Muscle of leg (tissue), 11 donors: ENCODE measurements around the gene PPM1K. TPM values are rescaled to one million over a fixed set of nuclear protein-coding genes. Genes with fewer than 3 reads are reported as not detected.
A peak's percentile ranks its signal among the peaks of the same experiment; 100 is the strongest.

Experiments
- DNase-seq: peaks from one replicate; pipeline ENCODE4 v3.0.0; 2013
- H3K27ac ChIP-seq: one replicate; pipeline ENCODE4 v1.5.1; 2013; ENCODE audit warnings: mild to moderate bottlenecking, low read length, control low read depth
- H3K27me3 ChIP-seq: one replicate; pipeline ENCODE4 v1.6.1; 2013; ENCODE audit warnings: low read length; ENCODE audit not compliant: control insufficient read depth, insufficient read depth
- H3K36me3 ChIP-seq: one replicate; pipeline ENCODE4 v1.6.1; 2013; ENCODE audit warnings: low read length; ENCODE audit not compliant: control insufficient read depth, insufficient read depth
- H3K4me1 ChIP-seq: one replicate; pipeline ENCODE4 v1.6.1; 2013; ENCODE audit warnings: low read length; ENCODE audit not compliant: control insufficient read depth, insufficient read depth
- H3K4me3 ChIP-seq: one replicate; pipeline ENCODE4 v1.5.1; 2013; ENCODE audit warnings: low read length, control low read depth
- H3K9me3 ChIP-seq: replicated peaks from 2 replicates; pipeline ENCODE4 v1.6.1; 2013; ENCODE audit warnings: low read depth, low read length; ENCODE audit not compliant: control insufficient read depth
- WGBS: methylation state at CpG from one replicate; pipeline ENCODE4 v1.1.5; 2013; ENCODE audit warnings: missing lambda C conversion rate; ENCODE audit not compliant: insufficient coverage; 5-methylcytosine and 5-hydroxymethylcytosine counted together
- polyA plus RNA-seq, 8 donors: library from polyadenylated mRNA; unstranded; fragments of 120-200 nt; gene quantifications; one replicate each; pipeline versions ENCODE4 v1.2.1 to v1.2.3, GENCODE V29; 2013; ENCODE audit warnings: inconsistent platforms in 1 of 8, low replicate concordance in 1 of 8; ENCODE audit not compliant: insufficient read length in 8 of 8, insufficient read depth in 1 of 8
- total RNA-seq: library from RNA; stranded (reverse); fragments of 120-200 nt; gene quantifications from one replicate; pipeline ENCODE4 v1.2.4, GENCODE V29; 2013

Gene PPM1K
- total and polyA plus RNA-seq, 9 donors = 10.9 to 22.5 (median 14.8) TPM

DNA sequence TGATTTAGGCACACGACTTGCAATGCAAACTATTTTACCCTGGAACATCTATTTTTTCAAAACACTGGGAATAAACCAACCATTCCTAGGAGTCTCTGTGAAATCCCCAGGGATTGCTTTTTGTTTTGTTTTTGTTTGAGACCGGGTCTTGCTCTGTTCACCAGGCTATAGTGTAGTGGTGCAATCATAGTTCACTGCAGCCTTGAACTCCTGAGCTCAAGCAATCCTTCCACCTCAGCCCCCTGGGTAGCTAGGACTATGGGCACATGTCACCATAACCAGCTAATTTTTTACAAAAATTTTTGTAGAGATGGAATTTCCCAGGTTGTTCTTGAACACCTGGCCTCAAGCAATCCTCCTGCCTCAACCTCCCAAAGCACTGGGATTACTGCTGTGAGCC is 37.8 kb downstream of the PPM1K start:
- Histone ChIP-seq H3K27ac (no peak overlapping the region), H3K27me3 (no peaks in the 10 kb centered on the region), H3K4me1 (peaks cover 3% of the 10 kb centered on the region), H3K9me3 (no peaks in the 10 kb centered on the region), H3K4me3 (no peak overlapping the region), H3K36me3 (no peaks in the 10 kb centered on the region)
- WGBS = no CpG with 5 or more reads among the region's 2 CpGs
- DNase-seq = no peak

- Histone ChIP-seq H3K4me3 (no peak overlapping the region), H3K36me3 (no peaks in the 10 kb centered on the region), H3K27ac (no peak overlapping the region), H3K27me3 (no peaks in the 10 kb centered on the region), H3K9me3 (no peaks in the 10 kb centered on the region), H3K4me1 (peaks cover 3% of the 10 kb centered on the region)
- 68% methylated on average over 9 of the region's 17 CpGs for WGBS
- DNase-seq = peak; percentile 30
Measured at GRCh38 chr4:88244816-88245579, 39.4 kb downstream of the PPM1K start.

DNA sequence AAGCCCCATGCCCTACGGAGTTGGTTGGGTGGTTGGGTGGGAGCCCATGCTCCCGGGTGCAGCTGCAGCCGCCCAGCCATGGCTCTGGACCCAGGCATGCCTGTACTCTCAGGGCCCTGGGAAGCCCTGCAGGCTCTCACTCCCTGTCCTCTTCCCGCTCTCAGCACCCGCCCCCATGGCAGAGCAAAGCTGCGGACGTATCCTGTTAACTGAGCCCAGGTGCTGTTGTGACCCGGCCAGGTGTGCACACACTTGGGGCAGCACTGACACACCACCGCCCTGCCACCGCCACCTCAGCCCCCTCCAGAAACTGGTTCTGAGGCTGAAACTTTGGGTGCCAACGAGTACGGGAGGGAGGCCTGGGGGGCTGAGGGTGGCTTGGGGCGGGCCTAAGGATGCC is 40.3 kb downstream of the PPM1K start:
- H3K27ac ChIP-seq = no peak overlapping the region
- 89% methylated on average over 9 of the region's 13 CpGs for WGBS
- no peak overlapping the region for H3K4me3 ChIP-seq

DNA sequence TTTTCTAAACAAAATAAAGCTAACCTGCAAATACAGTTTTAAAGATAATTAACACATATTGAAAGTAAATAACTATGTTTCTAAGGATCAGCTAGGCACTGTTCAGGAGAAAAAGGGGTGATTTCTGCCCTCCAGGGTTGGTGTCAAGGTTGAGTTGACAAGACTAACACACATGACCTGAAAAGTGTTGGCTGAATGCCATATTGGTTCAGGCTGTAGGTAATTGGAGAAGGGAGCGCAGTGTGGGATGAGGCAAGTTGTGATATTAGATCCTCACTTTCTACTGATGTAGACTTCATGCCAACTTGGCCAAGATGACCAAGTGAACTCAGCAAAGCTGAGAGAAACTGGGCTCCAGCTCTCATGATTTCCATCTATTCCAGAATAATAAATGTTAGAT is 42.2 kb downstream of the PPM1K start:
- Histone ChIP-seq H3K27me3 (no peaks in the 10 kb centered on the region), H3K36me3 (no peaks in the 10 kb centered on the region), H3K27ac (no peak overlapping the region), H3K4me1 (peaks cover 3% of the 10 kb centered on the region), H3K9me3 (no peaks in the 10 kb centered on the region), H3K4me3 (no peak overlapping the region)
- no CpG with 5 or more reads among the region's 1 CpG for WGBS
- peak; percentile 64 for DNase-seq

More for the DNA sequence above, 40.3 kb downstream of the PPM1K start:
- H3K27me3 ChIP-seq = no peaks in the 10 kb centered on the region
- no peak for DNase-seq
- H3K36me3 ChIP-seq = no peaks in the 10 kb centered on the region
- no peaks in the 10 kb centered on the region for H3K9me3 ChIP-seq
- peaks cover 3% of the 10 kb centered on the region for H3K4me1 ChIP-seq

- peaks cover 3% of the 10 kb centered on the region for H3K4me1 ChIP-seq
- no peak overlapping the region for H3K27ac ChIP-seq
- no peak overlapping the region for H3K4me3 ChIP-seq
- WGBS = 86% methylated on average over 1 of the region's 1 CpG
- DNase-seq = peak; percentile 39
- H3K36me3 ChIP-seq = no peaks in the 10 kb centered on the region
- no peaks in the 10 kb centered on the region for H3K27me3 ChIP-seq
- H3K9me3 ChIP-seq = no peaks in the 10 kb centered on the region
Measured at GRCh38 chr4:88240297-88240714, 44.1 kb downstream of the PPM1K start.

DNA sequence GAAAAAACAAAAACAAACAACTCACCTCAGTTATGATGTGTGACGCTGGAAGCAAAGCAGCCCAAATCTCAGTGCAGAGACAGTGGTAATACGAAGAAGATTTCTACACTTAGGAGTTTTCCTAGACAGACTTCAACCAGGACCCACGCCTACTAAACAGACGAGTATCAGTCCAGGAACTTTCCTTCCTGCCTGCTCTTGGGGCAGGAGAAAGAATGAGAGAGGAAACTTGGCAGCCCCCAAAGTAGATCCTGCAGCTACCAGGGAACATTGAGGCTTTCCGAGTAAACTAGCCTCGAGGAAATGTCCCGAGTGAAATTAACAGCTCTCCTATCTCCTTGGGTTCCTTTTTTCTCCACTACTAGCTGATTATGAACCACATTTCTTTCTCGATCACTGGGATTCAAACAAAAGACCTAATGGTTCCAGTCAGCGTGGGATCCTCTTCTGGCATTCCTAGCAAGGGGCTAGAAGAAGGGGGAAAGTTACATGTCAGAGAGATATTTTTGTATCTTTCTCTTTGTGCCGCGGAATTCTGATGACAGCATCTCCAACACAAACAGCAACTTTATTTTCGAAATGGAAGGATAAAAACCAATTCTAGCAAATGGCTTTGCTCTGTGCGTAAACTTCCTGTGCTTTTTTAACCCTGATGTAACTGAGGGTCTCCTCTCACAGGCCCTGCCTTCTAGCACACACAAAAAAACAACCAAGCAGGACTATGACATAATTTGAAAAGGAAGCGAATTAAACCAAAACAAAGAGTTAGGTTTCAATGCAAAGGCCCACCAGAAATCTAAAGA is 53.2 kb downstream of the PPM1K start:
- peaks cover 7% of the 10 kb centered on the region for H3K4me1 ChIP-seq
- WGBS = 40% methylated on average over 6 of the region's 14 CpGs
- no peaks in the 10 kb centered on the region for H3K27me3 ChIP-seq
- peak; percentile 90 for DNase-seq
- H3K27ac ChIP-seq = peak overlapping the region; percentile 96
- no peaks in the 10 kb centered on the region for H3K9me3 ChIP-seq
- no peaks in the 10 kb centered on the region for H3K36me3 ChIP-seq
- peak overlapping the region; percentile 35 for H3K4me3 ChIP-seq

DNA sequence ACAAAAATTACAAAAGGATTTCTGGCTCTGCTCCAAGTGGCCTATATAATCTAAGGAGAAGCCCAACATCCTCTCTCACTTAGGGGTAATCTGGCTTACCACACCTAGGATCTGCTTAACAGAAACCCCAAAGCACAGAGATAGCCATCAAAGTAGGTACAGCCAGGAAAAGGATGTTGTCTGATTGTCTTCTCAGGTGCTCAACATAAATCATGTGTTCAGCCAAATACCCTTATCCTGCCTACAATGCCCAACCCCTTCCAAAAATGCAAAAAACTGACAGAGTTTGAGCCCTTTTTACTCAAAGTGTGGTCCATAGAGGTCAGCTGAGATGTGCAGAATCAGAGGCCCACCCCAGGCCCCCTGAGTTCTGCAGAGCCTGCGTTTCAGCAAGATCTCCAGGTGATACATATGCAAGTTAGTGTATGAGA is 53.9 kb downstream of the PPM1K start:
- H3K27ac ChIP-seq = peak overlapping the region; percentile 96
- DNase-seq = no peak
- peaks cover 7% of the 10 kb centered on the region for H3K4me1 ChIP-seq
- H3K4me3 ChIP-seq = peak overlapping the region; percentile 35
- H3K36me3 ChIP-seq = no peaks in the 10 kb centered on the region
- H3K27me3 ChIP-seq = no peaks in the 10 kb centered on the region
- no peaks in the 10 kb centered on the region for H3K9me3 ChIP-seq
- WGBS = no CpG with 5 or more reads among the region's 1 CpG

GRCh38 chr4:88227734-88228133 is 56.6 kb downstream of the PPM1K start:
- Histone ChIP-seq H3K4me3 (no peak overlapping the region), H3K4me1 (peaks cover 7% of the 10 kb centered on the region), H3K27me3 (no peaks in the 10 kb centered on the region), H3K36me3 (no peaks in the 10 kb centered on the region), H3K27ac (peak overlapping the region; percentile 8), H3K9me3 (no peaks in the 10 kb centered on the region)
- WGBS = 39% methylated on average over 2 of the region's 2 CpGs
- no peak for DNase-seq

GRCh38 chr4:88226143-88226542 is 58.2 kb downstream of the PPM1K start:
- Histone ChIP-seq H3K4me1 (peaks cover 7% of the 10 kb centered on the region), H3K4me3 (no peak overlapping the region), H3K9me3 (no peaks in the 10 kb centered on the region), H3K27me3 (no peaks in the 10 kb centered on the region), H3K36me3 (no peaks in the 10 kb centered on the region), H3K27ac (no peak overlapping the region)
- WGBS = no CpG with 5 or more reads among the region's 1 CpG
- no peak for DNase-seq
